GM19463 (cell line): ENCODE measurements around the gene SOHLH2.

Source experiments
- ATAC-seq: cut with Tn5 transposase; IDR thresholded peaks from one replicate; pipeline ENCODE4 v1.9.1; 2021; ENCODE audit warnings: mild to moderate bottlenecking, moderate library complexity; ENCODE audit not compliant: unreplicated experiment

SOHLH2 gene

DNA sequence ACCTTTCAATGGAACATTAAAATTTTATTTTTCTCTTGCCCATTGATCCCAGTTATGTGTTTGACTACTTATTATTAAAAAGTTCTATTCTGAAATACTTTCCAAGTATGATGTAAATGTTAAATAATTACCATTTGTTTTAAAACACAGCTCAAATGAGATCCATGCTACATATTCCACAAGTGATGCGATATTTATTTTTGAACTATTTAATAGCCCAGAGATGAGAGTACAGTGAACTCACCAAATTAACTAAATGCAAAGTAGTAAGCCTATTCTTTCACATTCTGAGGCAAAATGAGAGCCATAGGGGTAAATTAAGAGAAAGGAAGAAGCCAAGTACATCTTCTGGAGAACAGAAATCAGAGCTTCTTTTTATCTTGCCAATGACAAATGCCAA lies 82.0 kb downstream of the SOHLH2 start:
- ATAC-seq = no peak

DNA sequence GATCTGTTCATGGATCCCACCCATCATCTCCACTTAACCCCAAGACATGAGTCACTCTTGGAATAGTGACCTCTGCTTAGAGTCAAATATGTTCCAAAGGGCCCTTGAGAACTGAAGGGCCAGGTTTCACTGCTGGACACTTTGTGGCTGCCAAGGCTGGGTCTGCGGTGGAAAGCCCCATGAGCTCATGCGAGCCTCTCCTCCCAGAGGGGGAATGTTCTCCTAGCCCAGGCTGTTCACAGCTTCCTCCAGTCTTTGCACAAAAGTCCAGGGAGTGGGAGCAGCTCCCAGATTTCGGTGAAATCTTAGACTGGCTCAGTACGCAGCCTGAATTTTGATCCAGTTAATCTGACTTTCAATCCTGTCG lies 82.4 kb downstream of the SOHLH2 start:
- ATAC-seq = no peak

DNA sequence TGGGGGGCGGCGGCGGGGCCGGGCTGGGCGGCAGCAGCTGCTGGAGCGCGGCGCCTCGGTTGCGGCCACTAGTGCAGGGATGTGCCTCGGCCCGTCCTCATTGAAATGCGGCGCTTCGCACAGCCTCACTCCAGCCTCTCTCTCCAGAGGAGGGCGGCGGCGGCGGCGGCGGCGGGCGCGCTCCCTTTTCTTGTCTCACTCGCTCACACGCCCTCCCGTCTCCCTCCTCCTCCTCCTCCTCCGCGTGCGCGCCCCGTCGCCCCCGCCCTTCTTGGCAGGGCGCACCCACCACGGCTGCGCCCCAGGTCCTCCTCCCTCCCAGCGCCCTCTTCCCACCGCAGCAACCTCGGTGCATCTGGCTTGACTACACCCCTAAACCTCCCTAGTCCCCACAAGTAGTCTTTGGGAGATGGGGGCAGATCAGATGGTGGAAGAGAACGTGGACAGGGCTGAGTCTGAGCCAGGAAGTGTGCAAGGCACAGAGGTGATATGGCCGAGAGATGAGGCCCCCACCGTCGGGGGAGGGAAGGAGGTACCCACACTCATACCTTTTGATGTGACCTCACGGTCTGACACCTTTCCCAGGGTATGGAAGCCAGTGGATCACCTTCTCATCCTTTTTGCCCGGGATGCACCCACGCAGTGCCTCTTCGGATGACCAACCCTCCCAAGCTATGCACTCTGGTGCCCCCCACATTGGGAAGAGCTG lies 83.0 kb downstream of the SOHLH2 start, which contains the start of gene DCLK1:
Gene DCLK1, minus strand, starts transcription at position 161 of the 709 bp plus-strand sequence.
- no peak for ATAC-seq

DNA sequence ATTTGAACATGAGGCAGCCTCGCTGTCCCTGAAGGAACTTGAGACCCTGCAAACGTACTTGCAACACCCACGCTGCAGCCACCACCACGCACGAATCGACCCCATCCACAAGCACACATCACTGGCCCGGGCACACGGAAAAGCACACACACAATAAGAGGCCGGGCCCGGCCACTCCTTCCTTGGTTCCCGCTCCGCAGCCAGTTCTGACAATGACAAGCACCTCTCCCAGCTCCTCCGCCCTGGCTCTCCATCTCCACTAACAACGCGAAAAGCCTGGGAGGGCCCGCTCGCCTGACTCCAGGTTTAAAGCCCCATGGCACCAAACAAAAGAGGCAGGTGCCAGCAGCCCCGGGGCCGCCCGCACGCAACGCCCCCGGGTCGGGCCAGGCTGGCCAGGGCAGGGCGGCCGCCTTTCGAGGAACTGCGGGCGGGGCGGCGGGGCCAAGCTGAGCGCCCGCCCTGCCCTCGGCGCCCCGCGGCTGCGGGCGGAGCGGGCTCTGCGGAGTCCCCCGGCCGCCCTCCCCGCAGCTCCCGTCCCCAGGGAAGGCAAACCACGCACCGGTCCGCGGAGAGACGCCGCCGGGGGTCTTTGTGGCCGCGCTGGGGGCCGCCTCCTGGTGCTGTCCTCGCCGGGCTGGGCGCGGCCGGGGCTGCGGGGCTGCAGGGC lies 83.7 kb downstream of the SOHLH2 start:
- ATAC-seq = no peak

DNA sequence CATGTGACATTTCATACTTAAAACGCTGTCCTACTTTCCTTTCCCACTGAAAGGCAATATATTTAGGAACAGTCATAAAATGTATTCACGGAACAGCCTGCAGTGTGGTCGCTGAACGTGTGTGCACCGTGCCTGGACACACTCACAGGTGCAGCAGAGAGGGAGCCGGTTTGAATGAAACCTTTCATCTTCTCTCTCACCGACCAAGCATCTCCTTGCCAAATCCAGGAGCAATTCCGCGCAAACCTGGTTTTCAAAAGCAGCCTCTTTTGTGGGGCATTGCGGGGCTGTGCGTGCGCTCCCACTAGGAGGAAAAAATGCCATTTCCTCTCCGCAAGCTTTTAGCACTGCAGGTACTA lies 84.2 kb downstream of the SOHLH2 start:
- no peak for ATAC-seq

DNA sequence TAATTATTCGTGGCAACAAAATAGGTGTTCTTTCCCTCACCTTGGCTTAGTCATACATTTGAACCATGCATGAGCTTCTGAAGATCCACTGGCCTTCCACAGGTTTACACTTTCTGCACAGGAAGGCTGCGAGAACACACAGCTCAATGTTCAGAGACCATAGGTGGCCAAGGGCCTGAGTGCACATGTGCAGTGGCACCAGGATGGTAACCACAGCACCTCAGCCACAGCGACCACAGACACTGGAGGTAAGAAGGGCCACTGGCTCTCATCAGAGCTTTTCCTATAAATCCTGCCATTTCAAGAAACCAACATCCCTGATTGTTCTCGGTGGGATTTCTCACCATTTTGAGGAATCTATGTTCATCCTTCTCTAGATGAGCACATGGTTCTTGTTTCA lies 84.8 kb downstream of the SOHLH2 start:
- no peak for ATAC-seq

DNA sequence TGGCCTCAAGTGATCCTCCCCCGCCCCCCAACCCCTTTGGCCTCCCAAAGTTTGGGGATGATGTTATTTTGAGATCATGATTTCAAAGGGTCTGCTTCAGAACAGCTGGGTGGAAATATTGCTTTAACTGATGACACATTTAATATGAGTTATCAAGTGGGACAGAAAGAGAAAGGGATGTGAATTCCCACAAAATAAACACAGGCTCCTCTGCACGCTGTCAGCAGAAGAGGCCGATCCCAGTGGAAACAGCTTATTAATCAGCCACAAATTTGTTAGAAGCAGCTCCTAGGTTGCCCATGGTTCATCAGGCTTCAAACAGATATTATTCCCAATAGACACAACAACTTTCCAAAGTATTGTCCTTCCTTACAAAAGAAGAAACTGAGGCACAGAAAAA lies 87.9 kb downstream of the SOHLH2 start:
- ATAC-seq = no peak

DNA sequence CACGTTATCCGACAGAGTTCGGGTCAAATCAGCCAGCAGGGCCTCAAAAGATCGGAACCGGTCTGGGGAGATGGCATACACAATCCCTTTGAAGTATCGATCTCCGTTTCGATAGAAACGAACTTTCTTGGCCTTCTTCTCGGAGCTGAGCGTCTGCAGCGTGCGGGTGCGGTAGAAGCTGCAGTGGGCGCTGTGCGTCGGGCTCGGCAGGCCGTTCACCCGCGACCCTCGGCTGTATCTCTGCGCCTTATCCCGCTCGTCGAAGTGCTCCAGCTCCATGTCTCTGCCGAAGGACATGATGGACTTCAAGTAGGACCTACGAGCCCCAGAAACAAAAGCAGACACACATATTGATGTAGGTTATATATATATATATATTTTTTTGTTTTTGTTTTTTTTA lies 88.5 kb downstream of the SOHLH2 start:
- no peak for ATAC-seq

DNA sequence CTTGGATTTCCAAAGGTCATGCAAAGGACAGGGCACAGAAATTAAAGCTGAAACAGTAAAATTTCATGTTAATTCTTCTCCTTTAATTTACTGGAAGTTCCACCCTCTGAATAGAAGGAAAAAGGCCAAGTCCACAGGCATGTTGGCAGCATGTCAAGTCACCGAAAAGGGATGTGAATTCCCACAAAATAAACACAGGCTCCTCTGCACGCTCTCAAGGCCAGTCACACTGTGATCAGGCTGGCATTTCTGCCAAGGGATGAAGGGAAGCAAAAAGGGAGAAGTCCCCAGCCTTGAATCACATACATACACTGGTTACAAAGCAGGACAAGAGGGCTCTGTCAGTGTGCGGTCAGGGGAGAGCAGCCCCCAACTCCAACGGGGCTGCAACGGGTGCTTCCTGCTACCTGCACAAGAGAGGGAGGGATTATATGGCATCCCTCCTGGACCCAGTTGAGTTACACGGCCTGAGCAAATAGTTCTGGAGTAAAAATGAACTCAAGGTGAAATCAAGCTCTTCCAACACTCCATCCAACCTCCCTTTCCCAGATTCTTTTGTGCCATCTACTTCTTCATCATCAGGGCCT lies 90.0 kb downstream of the SOHLH2 start:
- no peak for ATAC-seq
